IPS-NIHi7 (cell line): ENCODE data around the gene CERK.
A peak's percentile ranks its signal among the peaks of the same experiment; 100 is the strongest.

Experiments used
- DNase-seq: peaks from one replicate; pipeline ENCODE4 v3.0.0; 2012; ENCODE audit warnings: mixed read lengths; ENCODE audit errors: extremely low spot score

Gene CERK

GRCh38 chr22:46764779-46765485 is 26.9 kb upstream of the CERK start:
- DNase-seq: no peak

GRCh38 chr22:46764140-46764680 is 26.2 kb upstream of the CERK start:
- DNase-seq: no peak

- no peak for DNase-seq
Measured at GRCh38 chr22:46763051-46763705, 25.1 kb upstream of the CERK start.

- peak; percentile 96 for DNase-seq
Measured at GRCh38 chr22:46762238-46763050, 24.4 kb upstream of the CERK start, which contains the start of gene TBC1D22A. TBC1D22A (plus strand) TSS chr22:46762650; CDS start chr22:46762787, 137 bp downstream.

GRCh38 chr22:46761539-46762237 is 23.6 kb upstream of the CERK start:
- no peak for DNase-seq

- no peak for DNase-seq
Measured at GRCh38 chr22:46761017-46761416, 23.0 kb upstream of the CERK start.

- DNase-seq: peak; percentile 76
Measured at GRCh38 chr22:46758867-46759290, 20.8 kb upstream of the CERK start.

- DNase-seq: no peak
Measured at GRCh38 chr22:46758121-46758520, 20.1 kb upstream of the CERK start.

GRCh38 chr22:46757104-46757503 is 19.1 kb upstream of the CERK start:
- no peak for DNase-seq

GRCh38 chr22:46756097-46756496 is 18.0 kb upstream of the CERK start:
- DNase-seq: no peak

- DNase-seq: no peak
Measured at GRCh38 chr22:46755525-46755924, 17.5 kb upstream of the CERK start.

GRCh38 chr22:46754826-46755225 is 16.8 kb upstream of the CERK start:
- DNase-seq: no peak

- DNase-seq: no peak
Measured at GRCh38 chr22:46754110-46754799, 16.2 kb upstream of the CERK start.

GRCh38 chr22:46753761-46754109 is 15.7 kb upstream of the CERK start:
- no peak for DNase-seq

GRCh38 chr22:46753360-46753759 is 15.3 kb upstream of the CERK start:
- no peak for DNase-seq

- no peak for DNase-seq
Measured at GRCh38 chr22:46752988-46753310, 14.9 kb upstream of the CERK start.

- no peak for DNase-seq
Measured at GRCh38 chr22:46752286-46752987, 14.4 kb upstream of the CERK start.

GRCh38 chr22:46750863-46751443 is 12.9 kb upstream of the CERK start:
- no peak for DNase-seq

- no peak for DNase-seq
Measured at GRCh38 chr22:46750530-46750800, 12.4 kb upstream of the CERK start.

- DNase-seq: no peak
Measured at GRCh38 chr22:46749682-46750529, 11.9 kb upstream of the CERK start.
